ENCODE results near the gene PANK1. TPM values are rescaled to one million over a fixed set of nuclear protein-coding genes. Genes with fewer than 3 reads are reported as not detected.

Gene PANK1
- total RNA-seq (10 to 100 TPM in 1 of 2 donors, 1 to 10 TPM in 1; 9.2 to 15.3 TPM), polyA plus RNA-seq (ENCODE audit: insufficient read depth, low read depth, low replicate concordance) (6.3 TPM)
- long read RNA-seq, donor 1, full-length matches to known transcripts, result 3 of 3 reads
- long read RNA-seq, donor 1, partial matches to known transcripts, result 0 of 3 reads
- long read RNA-seq, donor 1, other reads (novel, unspliced or antisense), result 0 of 3 reads
- long read RNA-seq, donor 2, full-length matches to known transcripts, result 6 of 6 reads
- long read RNA-seq, donor 2, partial matches to known transcripts, result 0 of 6 reads
- long read RNA-seq, donor 2, other reads (novel, unspliced or antisense), result 0 of 6 reads

- intact Hi-C loops (cut with DNase I; ENCODE audit: low total_unique reads), result no loop called here
- peak; percentile 78 for DNase-seq
- Histone ChIP-seq H3K27ac (peak within 1 kb of the TSS; percentile 83 to 89), H3K4me1 (peaks cover 9% of the 10 kb centered on the region), H3K36me3 (ENCODE audit: low read depth, missing control alignments) (no peaks in the 10 kb centered on the region), H3K4me3 (peak within 1 kb of the TSS; percentile 86 to 87), H3K27me3 (no peaks in the 10 kb centered on the region), H3K9me3 (no peaks in the 10 kb centered on the region)
- TF ChIP-seq CTCF (IDR thresholded peaks at IDR 0.05) (no peak), POLR2A (IDR thresholded peaks at IDR 0.05) (no peak)
- WGBS, 2 donors, result 1% methylated on average over 10 to 53 of the region's 56 CpGs
These were observed at the start of gene PANK1 for GRCh38 chr10:89644967-89645741. TSS of gene PANK1 (minus strand) at chr10:89645242. CDS start at chr10:89644891, 351 bp downstream.

- no peak overlapping the region for H3K4me3 ChIP-seq
- TF ChIP-seq CTCF (IDR thresholded peaks at IDR 0.05) (no peak), POLR2A (IDR thresholded peaks at IDR 0.05) (no peak)
- H3K9me3 ChIP-seq, result no peaks in the 10 kb centered on the region
- 95 to 96% methylated on average over 5 of the region's 5 CpGs for WGBS, 2 donors
- H3K27ac ChIP-seq, result no peak overlapping the region
- DNase-seq, result no peak
- no peaks in the 10 kb centered on the region for H3K36me3 ChIP-seq (ENCODE audit: low read depth, missing control alignments)
- no peaks in the 10 kb centered on the region for H3K4me1 ChIP-seq
- H3K27me3 ChIP-seq, result no peaks in the 10 kb centered on the region
- intact Hi-C loops (cut with DNase I; ENCODE audit: low total_unique reads), result no loop called here
These were observed 48.1 kb upstream of the PANK1 start for GRCh38 chr10:89693176-89693575.

DNA sequence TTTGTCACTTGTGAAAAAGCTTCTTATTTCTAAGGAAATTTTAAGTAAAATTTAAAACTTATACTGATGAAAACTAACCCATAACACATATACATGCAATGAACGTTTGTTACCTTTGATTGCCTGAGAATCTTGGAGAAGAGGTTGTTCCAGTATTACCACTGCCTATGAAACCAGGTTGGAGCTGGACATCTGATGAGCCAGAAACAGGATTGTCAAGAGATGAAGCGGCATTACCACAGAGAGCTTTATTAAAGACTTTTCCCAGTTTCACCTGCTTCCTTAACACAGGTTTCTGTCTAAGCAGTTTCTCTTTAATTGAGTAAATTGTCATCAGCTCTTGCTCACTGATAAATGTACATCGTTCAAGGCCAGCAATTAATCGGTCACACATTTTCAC is 47.4 kb upstream of the PANK1 start:
- no peak overlapping the region for H3K4me3 ChIP-seq
- no peaks in the 10 kb centered on the region for H3K36me3 ChIP-seq (ENCODE audit: low read depth, missing control alignments)
- no peak for DNase-seq
- H3K9me3 ChIP-seq, result no peaks in the 10 kb centered on the region
- H3K27me3 ChIP-seq, result no peaks in the 10 kb centered on the region
- no peak overlapping the region for H3K27ac ChIP-seq
- 67 to 95% methylated on average over 4 of the region's 4 CpGs for WGBS, 2 donors
- TF ChIP-seq CTCF (IDR thresholded peaks at IDR 0.05) (no peak), POLR2A (IDR thresholded peaks at IDR 0.05) (no peak)
- H3K4me1 ChIP-seq, result no peaks in the 10 kb centered on the region
- intact Hi-C loops (cut with DNase I; ENCODE audit: low total_unique reads), result no loop called here

- H3K4me3 ChIP-seq, result no peak overlapping the region
- 47 to 91% methylated on average over 2 of the region's 2 CpGs for WGBS, 2 donors
- H3K9me3 ChIP-seq, result no peaks in the 10 kb centered on the region
- intact Hi-C loops (cut with DNase I; ENCODE audit: low total_unique reads), result no loop called here
- TF ChIP-seq CTCF (IDR thresholded peaks at IDR 0.05) (no peak), POLR2A (IDR thresholded peaks at IDR 0.05) (no peak)
- H3K36me3 ChIP-seq (ENCODE audit: low read depth, missing control alignments), result no peaks in the 10 kb centered on the region
- H3K27me3 ChIP-seq, result no peaks in the 10 kb centered on the region
- H3K27ac ChIP-seq, result no peak overlapping the region
- no peak for DNase-seq
- no peaks in the 10 kb centered on the region for H3K4me1 ChIP-seq
These were observed 45.0 kb upstream of the PANK1 start for GRCh38 chr10:89690027-89690426.

Data from testis (tissue), 5 donors.